Activated T-cell treated with anti-CD3 and anti-CD28 coated beads, Interleukin-2, amount 50 U/mL, for 48 hours (primary cell): ENCODE results near the gene PRKCSH.
A peak's percentile ranks its signal among the peaks of the same experiment; 100 is the strongest.
"Not testable (repeated sequence)": the region's sequence is repeated elsewhere in the genome, so short reads cannot be mapped to it uniquely, and the experiment has no call there.

Experiments used
- DNase-seq, 2 experiments: peaks; one replicate each; pipeline ENCODE4 v3.0.0-alpha.2; 2020

The PRKCSH gene

DNA sequence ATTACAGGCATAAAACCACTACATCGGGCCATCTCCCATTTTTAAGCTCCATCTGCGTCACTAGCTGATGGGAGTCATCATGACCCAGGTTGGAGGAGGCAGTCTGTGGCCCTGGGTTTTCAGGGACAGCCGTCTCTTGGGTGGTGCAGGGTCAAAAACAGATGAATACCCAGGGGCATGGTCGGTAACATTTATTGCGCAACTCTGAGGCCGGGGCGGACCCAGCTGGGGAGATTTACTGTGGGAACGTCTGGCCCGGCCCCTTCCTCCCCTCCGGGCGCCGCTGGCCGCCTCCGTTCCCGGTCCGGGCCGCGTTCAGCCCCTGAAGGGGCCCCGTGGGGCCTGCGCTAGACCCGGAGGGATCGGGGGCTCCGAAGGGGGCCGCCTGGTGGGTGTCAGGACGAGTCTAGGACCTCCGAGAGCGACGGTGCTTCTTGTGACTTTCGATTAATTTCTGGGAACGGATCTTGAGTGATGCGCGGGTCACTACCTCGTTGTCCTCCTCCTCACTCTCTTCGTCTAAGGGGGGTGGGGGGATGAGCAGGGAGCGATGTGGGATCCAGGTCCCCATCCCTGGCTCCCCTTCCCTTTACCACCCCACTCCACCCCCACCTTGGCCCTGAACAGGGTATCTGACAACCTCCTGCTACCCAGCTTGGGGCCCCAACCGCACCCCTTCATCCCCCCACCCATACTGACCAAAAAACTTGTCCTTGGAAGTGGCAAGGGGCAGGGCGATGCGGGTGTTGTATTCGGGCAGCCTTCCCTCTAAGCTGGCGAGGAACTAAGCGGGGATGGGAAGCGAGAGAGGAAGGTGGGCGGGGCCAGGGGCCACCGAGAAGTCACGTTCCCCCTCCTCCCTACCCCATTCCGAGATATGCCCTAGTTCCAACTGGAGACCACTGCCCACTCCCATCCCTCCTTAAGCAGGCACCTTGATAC is 14.7 kb upstream of the PRKCSH start:
- DNase-seq, result no peak

DNA sequence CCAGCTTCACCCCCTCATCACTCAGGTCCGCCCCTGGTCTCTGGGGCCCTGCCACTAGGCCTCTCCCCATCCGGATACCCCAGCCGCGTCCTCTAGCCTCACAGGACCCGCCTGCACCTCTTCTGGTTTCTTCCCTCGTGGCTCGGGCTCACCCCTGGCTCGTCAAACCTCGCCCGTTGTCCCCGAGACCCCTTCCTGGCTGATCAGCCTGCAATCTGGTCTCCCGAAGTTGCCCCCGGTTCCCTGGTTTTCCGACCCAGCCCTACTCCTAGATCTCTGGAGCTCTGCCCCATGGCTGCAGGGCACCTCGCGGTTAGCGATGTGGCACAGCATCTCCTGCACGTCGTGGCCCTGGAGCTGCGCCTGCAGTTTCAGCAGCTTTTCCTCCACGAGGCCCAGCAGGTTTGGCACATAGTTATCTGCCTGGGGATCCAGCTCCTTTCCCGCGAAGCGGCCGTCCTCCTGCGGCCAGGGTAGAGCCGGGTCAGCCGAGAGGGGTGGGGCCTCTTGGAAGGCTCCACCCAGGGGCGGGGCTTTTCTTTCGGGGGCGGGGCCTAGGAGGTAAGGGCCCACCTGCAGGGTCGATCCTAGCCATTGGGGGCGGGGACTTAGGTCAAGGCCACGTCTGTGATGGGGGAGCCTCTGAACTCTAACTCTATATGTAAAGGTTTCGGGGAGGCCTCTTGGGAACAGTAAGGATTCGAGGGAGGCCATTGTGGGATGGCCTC is 13.9 kb upstream of the PRKCSH start:
- DNase-seq, result peak; percentile 64 to 74

DNA sequence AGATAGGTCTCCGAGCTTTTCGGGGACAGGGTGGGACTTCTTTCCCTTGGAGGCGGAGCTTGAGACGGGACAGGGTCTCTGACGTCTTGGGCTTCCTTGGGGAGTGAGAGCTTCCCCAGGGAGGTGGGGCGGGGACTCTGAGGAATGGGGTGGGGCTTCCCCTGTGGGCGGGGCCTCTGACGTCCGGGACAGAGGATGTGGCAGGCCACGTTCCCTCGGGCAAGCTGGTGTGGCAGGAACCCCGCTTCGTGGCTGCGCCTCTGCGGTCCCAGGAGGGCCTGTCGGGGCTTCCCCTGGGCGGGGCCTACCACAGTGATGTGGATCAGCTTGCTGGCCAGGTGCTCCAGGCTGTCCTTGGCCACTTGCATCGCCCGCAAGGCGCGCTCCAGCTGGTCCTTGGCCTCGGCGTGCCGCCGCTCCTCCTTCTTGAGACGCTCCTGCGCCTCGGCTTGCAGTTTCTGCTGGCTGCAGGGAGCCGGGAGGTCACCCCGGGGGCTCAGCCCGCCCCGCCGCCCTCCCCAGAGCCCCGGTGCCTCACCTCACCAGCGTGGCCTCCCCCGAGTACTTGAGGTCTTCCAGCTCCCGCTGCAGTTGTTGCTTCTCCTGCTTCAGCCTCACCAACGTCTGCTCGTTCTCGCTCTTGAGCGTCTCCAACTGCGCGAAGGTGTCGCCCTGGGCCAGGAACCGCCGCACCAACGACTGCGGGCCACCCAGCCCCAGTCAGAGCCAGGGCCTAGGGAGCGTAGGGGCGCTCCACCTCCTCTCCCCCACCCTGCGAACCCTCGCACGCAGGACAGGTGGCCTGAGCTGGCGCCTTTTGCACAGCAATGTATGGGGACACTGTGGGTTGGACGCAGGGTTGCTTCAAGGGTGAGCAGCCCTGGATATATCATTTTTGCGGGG is 13.0 kb upstream of the PRKCSH start:
- peak; percentile 82 to 84 for DNase-seq

- no peak for DNase-seq
These were observed 12.2 kb upstream of the PRKCSH start for GRCh38 chr19:11423164-11423790.

DNA sequence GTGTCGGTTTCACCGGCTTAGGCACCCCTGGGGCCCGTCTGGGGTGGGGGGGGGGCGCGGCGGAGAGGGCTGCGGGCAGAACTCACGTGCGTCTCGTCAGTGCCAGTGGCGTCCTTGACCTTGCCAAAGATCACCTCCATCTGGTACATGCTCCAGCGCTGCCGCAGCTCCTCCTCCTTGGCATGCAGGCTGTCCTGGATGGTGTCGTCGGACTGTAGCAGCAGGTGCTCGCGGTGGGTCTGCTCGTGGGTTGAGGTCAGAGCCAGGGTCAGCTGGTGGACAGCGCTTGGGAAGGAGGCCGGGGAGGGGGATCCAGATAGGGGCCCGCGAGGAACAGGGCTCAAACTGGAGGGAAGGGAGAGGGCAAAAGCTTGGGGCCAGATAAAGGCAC is 11.6 kb upstream of the PRKCSH start:
- DNase-seq, result no peak

DNA sequence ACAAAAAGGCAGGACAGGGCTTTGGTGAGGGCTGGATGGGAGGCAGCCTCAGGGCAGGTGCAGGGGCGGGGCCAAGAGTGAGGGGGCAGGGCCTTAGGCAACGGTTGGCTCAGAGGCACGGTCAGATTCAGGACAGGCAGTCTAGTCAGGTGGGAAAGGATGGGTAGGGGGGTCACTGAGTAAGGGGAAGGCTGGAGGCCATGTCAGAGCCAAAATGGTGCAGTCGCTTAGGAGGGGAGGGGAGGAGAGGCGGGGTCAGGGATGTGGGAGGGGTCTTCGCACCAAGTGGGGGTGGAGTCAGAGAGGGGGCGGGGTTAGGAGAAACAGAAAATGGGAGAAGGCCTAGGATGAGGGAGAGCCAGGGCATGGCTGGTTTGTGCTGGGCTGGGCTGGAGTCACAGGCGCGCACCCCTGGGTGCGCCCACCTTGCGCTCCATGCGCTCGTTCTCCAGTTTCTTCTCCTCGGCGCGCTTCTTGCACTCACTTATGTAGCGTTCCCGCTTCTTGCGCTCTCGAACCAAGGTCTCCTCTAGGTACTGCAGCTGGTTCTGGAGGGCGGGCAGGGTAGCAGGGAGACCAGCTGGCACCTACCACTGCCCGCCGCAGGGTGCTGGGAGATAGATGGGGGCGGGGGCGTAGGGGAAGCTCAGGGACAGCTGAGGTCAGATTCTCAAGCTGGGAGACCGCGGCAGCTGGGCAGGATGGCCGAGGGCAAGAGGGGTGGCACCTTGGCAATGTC is 9.5 kb upstream of the PRKCSH start:
- DNase-seq, result peak in 1 of 2 experiments; percentile 29

DNA sequence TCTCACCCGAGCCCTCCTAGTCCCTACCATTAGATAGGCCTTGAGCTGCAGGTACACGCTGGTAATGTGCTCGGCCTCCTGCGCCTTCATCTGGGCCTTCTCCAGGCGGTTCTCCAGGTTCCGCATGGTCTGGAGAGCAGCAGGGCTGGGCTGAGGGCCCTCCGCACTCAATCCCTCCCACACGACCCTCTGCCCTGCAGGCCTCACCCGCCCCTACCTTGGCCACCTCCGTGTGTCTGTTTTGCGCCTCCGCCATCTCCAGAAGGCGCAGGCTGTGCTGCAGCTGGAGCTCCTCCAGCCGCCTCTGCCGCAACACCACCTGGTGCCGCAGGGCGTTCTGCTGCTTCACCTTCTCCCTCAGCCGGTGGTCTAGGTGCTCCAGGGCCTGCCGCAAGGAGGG is 8.8 kb upstream of the PRKCSH start:
- no peak for DNase-seq

- not testable (repeated sequence) for DNase-seq
These were observed 1.9 kb upstream of the PRKCSH start for GRCh38 chr19:11433526-11433925.

DNA sequence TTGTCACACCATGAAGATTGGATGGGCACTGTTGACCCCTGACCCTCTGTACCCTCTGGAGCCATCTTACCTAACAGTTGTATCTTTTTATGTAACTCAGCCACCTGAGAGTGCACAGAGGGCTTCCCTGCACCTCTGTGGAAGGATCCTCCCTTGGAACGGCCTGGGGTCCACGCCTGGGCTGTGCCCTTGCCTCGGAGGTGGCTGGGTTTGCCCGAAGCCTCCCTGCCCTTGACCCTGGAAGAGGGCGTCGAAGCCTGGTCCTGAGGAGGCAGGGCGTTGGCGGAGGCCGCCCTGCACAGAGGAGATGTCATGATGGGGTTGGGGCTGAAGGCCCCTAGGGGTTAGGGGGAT is 755 bp upstream of the PRKCSH start:
- DNase-seq, result no peak

- peak in 1 of 2 experiments; percentile 43 for DNase-seq
These were observed 438 bp downstream of the PRKCSH start for GRCh38 chr19:11435833-11436313.

DNA sequence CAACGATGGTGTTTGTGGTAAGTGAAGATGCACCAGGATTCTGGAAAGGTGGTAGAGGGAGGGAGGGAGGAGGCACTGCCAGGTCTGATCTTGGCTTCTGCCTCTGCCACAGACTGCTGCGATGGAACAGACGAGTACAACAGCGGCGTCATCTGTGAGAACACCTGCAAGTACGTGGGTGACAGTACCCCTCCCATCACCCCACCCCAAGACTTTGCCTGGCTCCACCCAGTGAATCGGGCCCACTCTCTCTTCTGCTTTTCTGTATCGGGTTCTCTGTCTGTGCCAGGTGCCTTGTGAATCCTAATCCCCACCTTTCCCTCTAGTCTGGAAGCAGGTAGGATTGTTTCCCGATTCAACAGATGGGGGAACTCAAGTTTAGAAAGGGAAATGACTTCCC is 2.5 kb downstream of the PRKCSH start:
- DNase-seq, result no peak

GRCh38 chr19:11444059-11444458 is 8.6 kb downstream of the PRKCSH start:
- no peak for DNase-seq

- no peak for DNase-seq
These were observed 9.7 kb downstream of the PRKCSH start for GRCh38 chr19:11445141-11445540.

DNA sequence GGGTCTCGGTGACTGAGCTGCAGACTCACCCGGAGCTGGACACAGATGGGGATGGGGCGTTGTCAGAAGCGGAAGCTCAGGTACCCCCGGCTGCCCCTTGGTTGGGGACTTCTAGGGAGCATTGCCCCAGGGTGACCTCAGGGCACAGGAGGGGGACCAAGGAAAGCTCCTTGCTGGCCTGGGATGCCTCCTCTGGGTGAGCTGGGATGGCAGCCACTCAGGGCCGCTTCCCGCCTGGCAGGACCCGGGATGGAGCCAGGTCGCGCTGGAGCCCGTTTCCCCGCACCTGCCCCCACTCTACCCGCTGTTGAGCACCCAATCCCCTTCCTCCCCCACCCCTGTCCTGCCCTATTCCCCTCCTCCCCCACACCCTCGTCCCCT is 10.8 kb downstream of the PRKCSH start:
- DNase-seq, result no peak

DNA sequence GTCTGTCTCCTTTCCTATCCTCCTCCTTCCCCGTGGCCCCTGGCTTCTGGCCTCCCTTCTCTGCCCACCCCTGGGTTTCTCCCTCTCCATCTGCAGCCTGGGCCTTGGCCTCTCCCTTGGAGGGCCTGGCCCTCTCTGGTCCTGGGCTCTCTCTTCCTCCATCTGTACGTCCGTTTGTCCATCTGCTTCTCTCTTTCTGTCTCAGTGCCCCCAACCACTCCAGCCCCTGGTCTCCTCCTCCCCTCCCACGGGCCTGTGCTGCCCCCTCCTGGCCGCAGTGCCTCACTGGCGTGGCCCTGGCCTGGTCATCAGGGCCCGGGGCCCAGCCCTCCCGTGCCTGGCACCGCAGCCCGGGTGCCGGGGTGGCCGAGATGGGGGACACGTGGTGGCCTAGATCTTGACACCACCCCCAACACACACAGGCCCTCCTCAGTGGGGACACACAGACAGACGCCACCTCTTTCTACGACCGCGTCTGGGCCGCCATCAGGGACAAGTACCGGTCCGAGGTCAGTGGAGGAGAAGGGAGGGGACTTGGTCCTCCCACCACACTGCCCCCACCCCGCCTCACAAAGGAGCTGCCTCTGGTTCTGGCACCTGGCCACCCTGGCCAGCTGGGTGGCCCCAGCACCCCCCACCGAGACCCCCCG is 11.3 kb downstream of the PRKCSH start:
- DNase-seq, result peak; percentile 64 to 65

- DNase-seq, result no peak
These were observed 12.2 kb downstream of the PRKCSH start for GRCh38 chr19:11447347-11448262.

DNA sequence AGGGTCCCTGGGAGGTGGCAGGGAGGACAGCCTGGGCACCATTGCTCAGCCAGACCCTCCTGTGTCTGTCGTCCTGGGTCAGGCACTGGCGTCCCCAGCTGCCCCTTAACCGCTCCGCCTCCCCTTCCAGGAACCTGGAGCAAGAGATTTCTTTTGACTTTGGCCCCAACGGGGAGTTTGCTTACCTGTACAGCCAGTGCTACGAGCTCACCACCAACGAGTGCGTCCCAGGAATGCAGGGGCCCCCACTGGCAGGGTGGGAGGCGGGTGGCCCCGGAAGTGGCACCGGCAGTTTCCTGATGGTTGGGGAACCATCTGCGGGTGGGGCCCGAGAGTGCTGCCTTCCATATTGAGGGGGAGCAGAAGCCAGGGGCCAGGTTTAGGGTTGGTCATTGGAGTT is 13.0 kb downstream of the PRKCSH start:
- no peak for DNase-seq

DNA sequence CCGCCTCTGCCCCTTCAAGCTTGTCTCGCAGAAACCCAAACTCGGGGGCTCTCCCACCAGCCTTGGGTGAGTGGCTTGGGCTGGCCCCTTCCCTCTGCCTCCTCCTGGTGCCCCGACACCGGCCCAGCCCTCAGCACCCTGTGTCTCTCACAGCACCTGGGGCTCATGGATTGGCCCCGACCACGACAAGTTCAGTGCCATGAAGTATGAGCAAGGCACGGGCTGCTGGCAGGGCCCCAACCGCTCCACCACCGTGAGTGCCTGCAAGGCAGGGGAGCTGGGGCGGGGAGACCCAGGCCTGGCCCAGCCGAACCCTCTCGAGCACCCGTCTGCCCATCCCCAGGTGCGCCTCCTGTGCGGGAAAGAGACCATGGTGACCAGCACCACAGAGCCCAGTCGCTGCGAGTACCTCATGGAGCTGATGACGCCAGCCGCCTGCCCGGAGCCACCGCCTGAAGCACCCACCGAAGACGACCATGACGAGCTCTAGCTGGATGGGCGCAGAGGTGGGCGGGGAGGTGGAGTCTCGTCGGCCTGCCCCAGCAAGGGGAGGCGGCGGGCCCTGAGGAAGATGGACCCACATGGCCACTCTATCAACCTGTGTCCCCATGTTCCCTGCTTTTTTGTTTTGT is 13.6 kb downstream of the PRKCSH start:
- no peak for DNase-seq

GRCh38 chr19:11450570-11451326 is 15.3 kb downstream of the PRKCSH start:
- DNase-seq, result no peak
